HG02642 (cell line): ENCODE measurements around the gene CDK3.

Experiments
- ATAC-seq: cut with Tn5 transposase; IDR thresholded peaks from one replicate; pipeline ENCODE4 v1.9.1; 2021; ENCODE audit warnings: mild to moderate bottlenecking; ENCODE audit not compliant: unreplicated experiment, poor library complexity

Gene CDK3

GRCh38 chr17:75987041-75987440 lies 13.6 kb upstream of the CDK3 start:
- ATAC-seq: no peak

GRCh38 chr17:75991396-75991795 lies 9.3 kb upstream of the CDK3 start:
- ATAC-seq: no peak

- no peak for ATAC-seq
These were observed 5.8 kb upstream of the CDK3 start for GRCh38 chr17:75994802-75995370.

GRCh38 chr17:75995385-75995925 lies 5.2 kb upstream of the CDK3 start:
- no peak for ATAC-seq

GRCh38 chr17:75996665-75997590 lies 3.7 kb upstream of the CDK3 start:
- no peak for ATAC-seq

- no peak for ATAC-seq
These were observed 2.3 kb upstream of the CDK3 start for GRCh38 chr17:75998327-75998795.

GRCh38 chr17:76000016-76000754 lies 470 bp upstream of the CDK3 start:
- peak; percentile 48 for ATAC-seq

- no peak for ATAC-seq
These were observed 1.4 kb downstream of the CDK3 start for GRCh38 chr17:76002100-76002499.

- ATAC-seq: no peak
These were observed 3.3 kb downstream of the CDK3 start for GRCh38 chr17:76003915-76004314.

- ATAC-seq: no peak
These were observed 4.2 kb downstream of the CDK3 start for GRCh38 chr17:76004750-76005262.

- ATAC-seq: no peak
These were observed 4.9 kb downstream of the CDK3 start for GRCh38 chr17:76005263-76006149.

- ATAC-seq: no peak
These were observed 6.6 kb downstream of the CDK3 start for GRCh38 chr17:76007131-76007849.

- ATAC-seq: no peak
These were observed 7.2 kb downstream of the CDK3 start for GRCh38 chr17:76007850-76008165.

GRCh38 chr17:76008208-76008607 lies 7.6 kb downstream of the CDK3 start:
- no peak for ATAC-seq

- ATAC-seq: no peak
These were observed 8.2 kb downstream of the CDK3 start for GRCh38 chr17:76008630-76009425.

- no peak for ATAC-seq
These were observed 8.8 kb downstream of the CDK3 start for GRCh38 chr17:76009447-76009846.

GRCh38 chr17:76009969-76010661 lies 9.5 kb downstream of the CDK3 start:
- ATAC-seq: no peak

GRCh38 chr17:76011951-76012350 lies 11.3 kb downstream of the CDK3 start:
- ATAC-seq: no peak
